NCI-H2171 (cell line): Measurements from ENCODE around the gene TRDN.
"Not testable (repeated sequence)": the region's sequence is repeated elsewhere in the genome, so short reads cannot be mapped to it uniquely, and the experiment has no call there.

Source experiments
- DNase-seq: peaks from one replicate; lab custom pipeline; 2025; lab: John Stamatoyannopoulos, UW

TRDN gene

DNA sequence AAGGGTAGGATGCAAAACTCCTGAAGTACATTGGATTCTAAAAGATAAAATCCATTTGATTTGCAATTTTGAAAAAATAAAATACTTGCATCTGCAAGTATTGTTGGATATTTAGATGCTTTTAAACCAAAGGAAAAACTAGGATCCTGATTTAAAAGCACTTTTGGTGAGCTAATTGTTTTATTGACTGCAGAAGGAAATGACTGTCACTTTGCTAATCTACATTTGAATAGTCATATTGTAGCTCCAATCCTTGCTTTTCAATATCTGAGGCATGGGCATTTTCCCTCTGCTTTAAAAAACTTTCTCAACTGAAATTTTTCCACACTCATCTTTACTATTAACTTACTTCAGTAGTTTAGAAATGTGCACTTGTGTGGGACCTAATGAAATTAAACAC lies 74.1 kb downstream of the TRDN start:
- DNase-seq = no peak

DNA sequence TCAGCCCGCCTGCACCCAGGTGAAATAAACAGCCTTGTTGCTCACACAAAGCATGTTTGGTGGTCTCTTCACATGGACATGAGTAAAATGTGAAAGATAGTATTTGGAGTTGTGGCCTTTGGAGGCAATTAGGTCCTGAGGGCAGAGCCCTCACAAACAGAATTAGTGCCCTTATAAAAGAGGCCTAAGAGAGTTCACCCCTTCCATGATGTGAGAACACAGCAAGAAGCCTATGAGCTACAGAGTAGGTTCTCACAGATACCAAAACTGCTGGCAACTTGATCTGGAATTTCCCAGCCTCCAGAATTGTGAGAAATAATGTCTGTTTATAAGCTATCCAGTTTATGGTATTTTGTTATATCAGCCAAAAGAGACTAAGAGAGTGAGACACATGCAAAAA lies 74.5 kb downstream of the TRDN start:
- DNase-seq = no peak

DNA sequence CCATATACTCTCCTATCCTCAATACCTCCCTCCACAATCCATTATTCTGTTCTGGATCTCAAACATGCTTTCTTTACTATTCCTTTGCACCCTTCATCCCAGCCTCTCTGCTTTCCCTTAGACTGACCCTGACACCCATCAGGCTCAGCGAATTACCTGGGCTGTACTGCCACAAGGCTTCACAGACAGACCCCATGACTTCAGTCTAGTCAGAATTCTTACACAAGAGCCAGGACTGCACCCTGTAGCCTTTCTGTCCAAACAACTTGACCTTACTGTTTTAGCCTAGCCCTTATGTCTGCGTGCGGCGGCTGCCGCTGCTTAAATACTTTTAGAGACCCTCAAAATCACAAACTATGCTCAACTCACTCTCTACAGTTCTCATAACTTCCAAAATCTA lies 76.9 kb downstream of the TRDN start:
- not testable (repeated sequence) for DNase-seq

DNA sequence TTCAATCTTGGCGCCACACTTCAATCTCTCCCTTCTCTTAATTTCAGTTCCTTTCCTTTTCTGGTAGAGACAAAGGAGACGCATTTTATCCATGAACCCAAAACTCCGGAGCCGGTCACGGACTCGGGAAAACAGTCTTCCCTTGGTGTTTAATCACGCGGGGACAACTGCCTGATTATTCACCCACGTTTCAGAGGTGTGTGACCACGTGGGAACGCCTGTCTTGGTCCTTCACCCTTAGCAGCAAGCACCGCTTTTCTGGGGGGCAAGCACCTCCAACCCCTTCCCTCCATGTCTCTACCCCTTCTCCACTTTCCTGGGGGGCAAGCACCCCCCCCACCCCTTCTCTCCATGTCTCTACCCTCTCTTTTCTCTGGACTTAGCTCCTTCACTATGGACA lies 79.3 kb downstream of the TRDN start:
- not testable (repeated sequence) for DNase-seq

DNA sequence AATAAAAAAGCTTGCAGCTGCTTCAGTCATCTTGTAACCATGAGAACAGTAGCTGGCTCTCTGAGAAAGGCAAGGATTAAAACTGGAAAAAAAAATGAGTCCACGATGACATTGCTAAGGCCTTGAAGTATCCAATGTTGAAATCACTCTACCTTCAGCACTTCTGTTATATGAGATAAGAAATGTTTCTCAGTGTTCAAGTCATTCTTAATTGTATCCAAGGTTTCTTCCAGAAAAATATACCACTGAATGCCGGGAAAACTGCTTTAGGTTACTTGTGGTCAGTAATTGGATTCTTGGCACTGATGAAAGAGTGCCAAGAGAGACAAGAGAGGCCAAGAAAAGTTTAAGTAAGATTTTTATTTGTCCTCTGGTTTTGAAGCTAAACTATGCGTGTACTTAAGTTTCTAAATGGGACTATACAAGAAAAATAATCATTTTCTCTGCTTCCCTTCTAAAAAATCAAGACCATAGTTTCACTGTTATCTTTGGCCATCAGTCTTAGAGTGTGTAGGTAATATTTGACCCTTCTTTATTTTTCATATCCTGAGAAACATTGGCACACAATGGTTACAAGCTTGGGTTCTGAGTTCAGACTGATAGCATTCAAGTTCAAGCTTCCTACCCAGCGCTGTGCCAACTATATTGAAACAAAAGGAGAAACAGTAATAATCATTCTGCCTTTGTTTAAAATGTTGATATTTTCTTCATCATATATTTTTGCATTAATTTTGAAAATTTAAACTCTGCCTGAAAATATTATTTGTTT lies 84.6 kb downstream of the TRDN start:
- DNase-seq = no peak

DNA sequence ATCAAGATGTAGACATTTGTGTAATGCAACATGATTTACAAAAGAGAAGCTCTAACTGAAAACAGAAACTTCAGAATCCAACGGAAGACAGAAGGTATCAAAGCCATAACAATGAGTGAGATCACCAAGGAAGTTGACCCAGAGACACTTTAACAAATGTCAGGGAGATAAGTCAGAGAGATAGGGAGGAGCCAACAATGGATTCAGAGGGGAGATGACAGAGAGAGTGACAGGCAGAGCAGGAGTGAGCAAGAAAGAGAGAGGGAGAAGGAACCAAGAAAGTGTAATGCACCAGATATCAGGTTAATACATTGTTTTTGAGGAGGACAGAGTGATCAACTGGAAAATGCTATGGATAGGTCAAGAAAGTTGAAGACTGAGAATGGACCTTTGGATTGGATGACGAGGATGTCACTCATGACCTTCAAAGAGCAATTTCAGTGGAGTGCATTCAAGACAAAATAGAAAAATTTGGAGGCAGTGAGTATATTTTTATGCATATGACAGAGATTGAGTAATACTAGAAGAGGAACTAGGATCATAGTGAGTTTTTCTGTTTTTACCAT lies 86.6 kb downstream of the TRDN start:
- no peak for DNase-seq

DNA sequence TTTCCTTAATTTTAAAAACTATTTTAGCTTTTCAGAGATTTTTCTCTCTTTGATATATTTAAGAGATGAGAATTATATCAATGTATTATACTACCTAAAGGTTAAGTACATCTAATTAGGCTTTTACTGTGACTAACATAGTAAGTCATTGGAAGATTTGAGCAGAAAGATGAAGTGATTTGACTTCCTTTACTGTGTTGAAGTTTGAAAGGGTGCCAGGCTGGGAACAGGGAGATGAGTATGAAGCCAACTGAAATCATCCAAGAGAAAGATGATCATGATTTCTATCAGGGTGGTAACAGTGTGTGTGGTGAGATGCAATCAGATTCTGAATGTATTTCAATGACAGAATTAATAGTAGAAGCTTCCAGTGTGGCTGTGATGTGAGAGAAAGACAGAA lies 87.3 kb downstream of the TRDN start:
- no peak for DNase-seq

DNA sequence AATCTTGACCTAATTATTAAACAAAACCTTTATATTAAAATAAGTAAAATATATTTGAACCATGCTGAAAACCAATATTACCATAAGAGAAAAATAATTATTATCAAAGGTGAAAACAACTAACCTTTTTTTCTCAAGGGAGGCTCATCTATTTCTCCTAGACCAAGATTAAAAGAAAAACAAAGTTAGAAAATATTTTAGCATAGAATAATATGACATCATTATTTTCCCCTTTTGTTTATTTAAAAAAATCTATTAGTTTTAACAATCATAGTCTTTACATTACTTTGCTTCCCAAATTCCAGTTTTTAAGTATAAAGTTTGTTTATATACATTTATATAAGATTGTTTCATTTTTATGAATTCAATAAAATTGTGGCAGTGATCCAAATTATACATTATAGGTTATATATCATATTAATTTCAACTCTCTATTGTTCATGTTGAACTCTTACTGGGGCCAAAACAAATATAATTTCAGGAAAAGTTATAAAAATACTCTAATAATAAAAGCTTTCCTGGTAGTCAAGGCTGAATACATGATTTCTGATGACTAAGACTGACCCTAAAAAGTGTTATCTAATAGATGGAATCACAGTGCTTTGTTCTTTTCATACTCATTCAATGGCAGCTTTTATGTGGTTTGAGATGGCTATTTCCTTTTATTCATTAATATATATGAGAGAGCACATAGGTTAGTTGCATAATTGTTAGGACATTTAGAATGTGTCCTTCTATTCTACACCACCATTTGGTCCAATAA lies 89.4 kb downstream of the TRDN start:
- no peak for DNase-seq

DNA sequence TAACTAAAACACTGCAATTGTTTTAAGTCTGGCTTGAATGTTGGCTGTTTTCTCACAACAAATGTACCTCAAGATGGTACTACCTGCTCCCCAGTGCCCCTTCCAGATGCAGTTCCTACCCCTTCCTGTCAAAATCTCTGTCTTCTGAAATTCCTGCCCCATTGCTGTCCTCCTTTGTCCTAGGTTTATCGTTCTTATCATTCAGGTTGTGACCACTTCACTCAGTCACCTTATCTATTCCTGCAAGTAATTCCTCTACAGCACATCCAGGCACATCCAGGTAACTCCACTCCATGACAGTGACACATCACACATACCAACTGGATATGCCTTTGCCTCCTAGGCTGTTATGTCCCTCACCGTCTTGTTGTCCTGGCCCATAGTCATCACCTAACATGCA lies 90.2 kb downstream of the TRDN start:
- DNase-seq = no peak

DNA sequence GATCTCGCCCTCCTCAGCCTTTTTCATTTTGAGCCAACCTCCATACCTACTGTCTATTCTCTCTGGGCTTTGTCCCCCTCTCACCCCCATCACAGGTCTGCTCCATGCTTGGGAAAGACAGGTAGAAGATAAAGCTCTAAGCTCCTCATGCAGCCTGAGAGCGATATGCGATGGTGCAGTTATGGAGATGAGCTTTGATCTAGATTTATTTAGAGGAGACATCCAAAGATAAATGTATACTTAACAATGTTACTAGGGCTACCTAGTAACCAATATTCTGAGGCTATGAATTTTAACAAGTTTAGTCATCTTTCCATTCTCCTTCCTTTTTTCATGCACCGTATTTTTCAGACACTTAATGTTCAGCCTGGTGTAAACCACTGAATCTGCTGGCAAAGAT lies 95.3 kb downstream of the TRDN start:
- DNase-seq = no peak

DNA sequence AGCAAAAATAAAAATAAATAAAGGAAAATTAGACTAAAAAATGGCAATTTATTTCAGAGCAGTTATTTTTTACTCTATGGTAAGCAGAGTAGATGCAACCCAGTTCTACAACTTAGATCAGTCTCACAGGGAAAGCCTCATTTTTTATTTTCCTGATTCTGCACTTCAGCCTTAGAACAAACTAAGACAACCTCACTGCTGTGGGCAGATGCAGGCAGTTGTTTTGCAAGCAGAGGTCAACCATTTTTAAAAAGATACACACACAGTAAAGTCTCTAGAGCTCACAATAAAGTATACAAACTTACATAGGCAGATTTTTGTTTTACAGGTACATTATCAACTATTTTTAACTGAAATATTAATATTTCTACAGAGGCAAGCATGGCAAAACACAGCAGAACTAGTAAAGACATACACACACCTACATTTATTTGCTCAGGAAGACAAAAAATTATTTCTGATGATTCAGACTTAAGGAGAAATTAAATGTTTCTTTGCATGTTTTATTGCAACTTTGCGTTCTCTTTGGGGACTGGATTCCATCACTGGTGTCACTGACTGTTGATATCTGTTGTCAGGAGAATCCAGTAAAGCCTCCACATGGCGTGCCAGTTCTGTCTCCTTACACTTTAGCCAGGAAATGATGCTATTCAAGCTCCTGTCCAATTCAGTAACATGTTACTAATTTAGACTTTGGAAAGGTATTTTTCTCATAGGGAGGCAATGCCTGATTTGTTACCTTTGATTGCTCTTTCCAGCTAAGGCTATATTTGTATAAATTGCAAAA lies 102.7 kb downstream of the TRDN start:
- DNase-seq = no peak

DNA sequence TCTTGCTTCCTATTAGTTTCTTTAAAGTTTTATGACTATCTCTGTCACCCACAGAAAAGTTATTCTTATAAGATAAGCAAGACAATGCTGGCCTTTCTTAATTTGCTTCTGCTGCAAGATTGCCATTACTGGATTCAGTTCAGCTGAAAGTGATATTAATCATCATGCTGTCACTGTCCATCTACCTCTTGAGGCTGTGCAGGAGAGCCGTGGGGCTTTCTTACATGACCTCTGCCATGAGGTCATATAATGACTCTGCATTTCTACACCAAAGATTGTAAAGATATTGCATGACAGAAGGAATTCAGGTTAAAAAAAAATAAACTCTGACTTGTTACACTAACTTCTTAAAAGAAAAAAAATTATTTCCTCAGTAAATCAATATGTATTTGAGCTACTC lies 106.9 kb downstream of the TRDN start:
- DNase-seq = no peak

DNA sequence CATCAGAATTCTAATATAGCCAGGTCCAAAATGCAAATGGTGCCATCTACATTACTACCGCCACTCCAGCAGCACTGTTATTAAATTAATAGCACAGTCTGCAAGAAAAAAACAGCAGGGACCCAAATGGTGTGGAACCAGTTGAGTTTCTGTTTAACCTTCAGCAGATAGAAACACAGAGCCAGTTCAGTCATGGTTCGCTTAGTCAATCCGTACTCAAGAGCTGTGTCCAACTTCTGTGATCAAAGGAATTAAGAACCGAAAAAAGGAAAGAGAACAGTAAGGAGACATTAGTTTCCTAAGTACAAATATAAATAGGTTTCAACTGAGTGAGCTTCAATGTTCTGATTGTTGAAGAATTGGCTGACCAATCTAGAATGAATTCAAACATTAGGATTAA lies 107.7 kb downstream of the TRDN start:
- no peak for DNase-seq

DNA sequence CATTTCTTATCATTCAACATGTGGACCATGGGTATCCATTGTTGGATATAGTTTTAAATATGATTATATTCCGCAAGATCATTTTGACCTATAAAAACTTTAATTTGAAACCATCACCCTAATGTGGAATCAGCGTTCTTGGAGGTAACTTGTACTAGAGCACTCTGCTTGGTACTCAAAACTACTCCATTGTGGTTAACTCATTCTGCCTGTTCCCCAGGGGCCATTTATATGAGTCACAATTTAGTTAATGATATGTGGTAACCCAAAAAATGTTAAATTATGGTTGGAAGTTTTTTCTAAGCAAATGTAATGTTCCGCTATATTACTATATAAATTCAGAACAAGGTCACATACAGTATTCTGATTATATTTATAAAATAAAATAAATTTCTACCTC lies 109.3 kb downstream of the TRDN start:
- no peak for DNase-seq

DNA sequence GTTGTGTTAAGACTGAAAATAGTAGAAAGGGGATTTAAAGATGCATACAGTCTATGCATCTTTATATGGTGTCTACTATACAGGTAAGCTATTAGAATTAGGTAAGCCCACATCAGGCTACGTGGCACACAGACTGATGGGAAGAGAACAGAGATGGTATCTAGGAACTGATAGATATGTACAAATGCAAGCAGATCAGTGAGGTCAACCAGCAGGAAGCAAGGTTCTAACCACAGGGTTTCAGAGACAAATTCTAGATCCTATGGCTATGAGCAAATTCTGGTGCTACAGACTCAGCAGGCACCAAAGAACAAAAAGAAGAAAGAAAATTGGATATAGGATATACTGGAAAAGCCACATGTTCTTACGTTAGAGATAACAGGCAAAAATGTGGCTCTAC lies 110.6 kb downstream of the TRDN start:
- DNase-seq = no peak

DNA sequence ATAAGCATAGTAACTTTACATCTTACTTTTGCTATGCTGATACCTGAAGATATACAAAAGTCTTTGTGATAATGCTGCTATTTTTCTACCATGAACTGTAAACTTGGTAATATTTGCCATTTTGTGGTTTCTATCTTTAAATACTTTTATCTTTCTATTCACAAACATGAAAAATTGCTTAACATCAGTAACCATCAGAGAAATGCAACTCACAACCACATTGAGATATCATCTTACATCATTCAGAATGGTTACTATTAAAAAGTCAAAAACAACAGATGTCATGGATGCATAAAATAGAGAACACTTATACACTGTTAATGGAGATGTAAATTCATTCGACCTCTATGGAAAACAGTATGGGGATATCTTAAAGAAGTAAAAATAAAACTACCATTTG lies 112.0 kb downstream of the TRDN start:
- no peak for DNase-seq

DNA sequence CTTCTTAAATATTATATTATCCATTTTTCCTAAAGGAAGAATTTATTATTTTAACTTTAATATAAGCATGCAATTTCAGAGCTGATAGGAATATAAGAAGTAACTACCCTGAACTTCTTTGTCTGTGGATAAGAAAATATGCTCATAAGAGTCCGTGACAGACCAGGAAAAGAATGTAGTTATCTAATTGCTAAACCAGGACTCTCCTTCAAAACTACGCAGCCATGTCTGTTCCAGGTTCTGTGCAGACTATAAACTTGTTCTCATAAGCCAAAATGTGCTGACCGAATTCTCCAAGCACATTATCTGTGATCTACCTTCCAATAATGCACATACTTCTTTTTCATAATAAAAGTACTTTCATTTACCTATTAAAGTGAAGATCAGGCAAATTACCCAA lies 116.5 kb downstream of the TRDN start:
- DNase-seq = no peak

DNA sequence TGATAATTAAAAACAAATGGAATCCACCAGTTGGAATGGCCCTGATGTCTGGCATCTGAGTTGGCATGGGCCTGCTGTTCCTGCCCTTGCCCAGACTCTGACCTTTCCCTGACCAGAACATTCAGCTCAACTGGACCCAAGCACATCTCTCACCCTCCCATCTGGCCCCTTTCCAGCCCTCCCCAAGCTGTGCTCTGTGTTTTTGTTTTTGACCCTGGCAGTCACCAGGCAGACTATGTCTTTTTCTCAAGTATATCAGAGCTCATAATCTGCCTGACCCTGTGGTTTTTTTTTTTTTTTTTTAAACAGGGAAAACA lies 117.6 kb downstream of the TRDN start:
- DNase-seq = no peak

DNA sequence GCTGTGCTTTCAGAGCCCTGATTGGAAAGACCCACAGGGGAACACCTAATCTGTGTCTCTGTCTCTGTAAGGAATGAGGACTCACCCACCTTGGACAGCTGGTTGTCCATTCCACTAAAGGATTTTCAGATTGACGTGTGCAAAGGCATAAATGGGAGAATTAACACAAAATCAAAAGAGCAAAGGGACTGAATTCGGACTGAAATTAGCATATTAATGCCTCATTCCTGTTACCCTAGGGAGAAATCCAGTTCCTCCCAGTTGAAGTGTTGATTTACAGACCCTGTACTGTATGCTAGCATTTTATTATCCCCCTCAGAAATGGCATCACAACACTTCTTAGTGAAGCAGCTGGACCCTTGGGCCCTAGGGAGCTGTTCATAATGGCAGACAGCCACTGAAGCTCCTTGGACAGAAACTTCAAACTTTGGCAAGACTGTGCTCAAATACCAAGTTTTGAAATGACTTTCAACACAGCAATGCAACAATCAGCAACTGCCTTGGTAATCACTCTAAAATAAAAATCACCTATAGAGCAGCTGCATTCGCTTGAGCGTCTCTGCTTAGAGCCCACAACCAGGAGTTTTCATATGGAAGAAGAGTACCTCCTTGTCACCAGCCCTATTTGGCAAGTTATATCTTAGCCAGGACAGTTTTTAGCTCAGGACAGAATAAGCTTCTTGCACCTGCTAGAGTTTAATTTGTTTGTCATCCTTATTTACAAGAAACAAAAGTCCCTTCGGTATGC lies 118.1 kb downstream of the TRDN start:
- DNase-seq = no peak

DNA sequence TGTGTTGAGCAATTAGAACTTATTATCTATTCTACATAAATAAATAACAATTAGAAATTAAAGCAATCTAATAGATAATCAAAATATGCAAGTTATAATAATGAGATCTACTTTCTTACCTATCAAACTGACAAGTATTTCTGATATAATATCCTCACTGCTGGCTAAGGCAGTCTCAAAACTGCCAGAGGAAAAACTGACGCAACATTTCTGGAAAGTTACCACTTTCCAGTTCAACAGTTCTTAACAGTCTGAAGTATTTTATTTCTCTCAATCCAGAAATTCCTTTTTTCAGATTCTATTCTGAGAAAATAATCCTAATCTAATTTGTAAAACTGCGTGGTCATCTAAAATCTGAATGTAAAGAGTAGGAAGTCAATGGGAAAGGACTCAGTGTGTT lies 121.0 kb downstream of the TRDN start:
- DNase-seq = no peak

DNA sequence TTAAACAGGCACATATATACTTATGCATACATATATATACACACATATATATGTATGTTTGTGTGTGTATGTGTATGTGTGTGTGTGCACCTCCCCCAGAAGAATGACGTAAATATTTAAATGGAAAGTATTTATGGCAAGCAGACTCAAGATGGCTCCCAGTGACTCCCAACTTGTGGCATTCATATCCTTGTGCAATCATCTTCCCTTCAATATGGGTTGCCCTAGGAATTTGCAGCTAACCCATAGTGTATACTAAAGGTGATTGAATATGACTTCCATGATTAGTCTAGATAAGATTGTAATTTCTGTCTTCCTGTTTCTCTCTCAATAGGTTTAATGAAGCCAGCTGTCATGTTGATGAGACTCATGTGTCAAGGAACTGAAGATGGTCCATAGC lies 127.6 kb downstream of the TRDN start:
- DNase-seq = no peak

DNA sequence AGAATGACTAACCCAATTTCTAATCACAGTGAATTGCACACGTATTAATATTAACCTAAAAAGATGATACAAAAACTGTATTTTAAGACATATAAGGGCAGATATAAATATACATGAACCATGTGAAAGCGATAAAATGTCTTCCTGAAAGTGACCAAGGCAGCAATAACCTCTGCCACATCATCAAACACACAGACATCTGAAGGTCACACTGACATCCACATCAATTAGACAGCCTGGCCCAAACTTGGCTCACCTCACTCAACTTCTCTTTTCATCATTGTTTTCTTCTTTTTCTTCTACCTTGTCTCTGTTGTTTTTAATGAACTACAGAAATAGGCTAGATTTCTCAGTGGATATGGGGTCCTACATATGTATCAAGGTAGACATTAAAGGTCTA lies 128.5 kb downstream of the TRDN start:
- no peak for DNase-seq
